NCI-H345 (cell line): ENCODE results near the gene IQCK.
"Not testable (repeated sequence)": the region's sequence is repeated elsewhere in the genome, so short reads cannot be mapped to it uniquely, and the experiment has no call there.

ENCODE experiments used
- DNase-seq: peaks from one replicate; lab custom pipeline; 2025; lab: John Stamatoyannopoulos, UW

Gene IQCK, protein sequence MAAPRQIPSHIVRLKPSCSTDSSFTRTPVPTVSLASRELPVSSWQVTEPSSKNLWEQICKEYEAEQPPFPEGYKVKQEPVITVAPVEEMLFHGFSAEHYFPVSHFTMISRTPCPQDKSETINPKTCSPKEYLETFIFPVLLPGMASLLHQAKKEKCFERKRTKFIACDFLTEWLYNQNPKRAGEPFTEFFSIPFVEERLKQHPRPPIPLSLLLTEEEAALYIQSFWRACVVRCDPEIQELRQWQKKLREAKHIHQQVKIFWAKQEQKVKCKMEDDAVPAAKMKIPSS

GRCh38 chr16:19717741-19718623, at the start of gene IQCK, which contains the start of gene KNOP1:
IQCK (plus strand) TSS chr16:19718271; CDS start chr16:19718307, 36 bp downstream.
KNOP1 (minus strand) TSS chr16:19718227; CDS start chr16:19715035, 3,192 bp downstream.
- DNase-seq = peak; percentile 89

- DNase-seq = no peak
These were observed 45.7 kb upstream of the IQCK start for GRCh38 chr16:19672378-19672777.

DNA sequence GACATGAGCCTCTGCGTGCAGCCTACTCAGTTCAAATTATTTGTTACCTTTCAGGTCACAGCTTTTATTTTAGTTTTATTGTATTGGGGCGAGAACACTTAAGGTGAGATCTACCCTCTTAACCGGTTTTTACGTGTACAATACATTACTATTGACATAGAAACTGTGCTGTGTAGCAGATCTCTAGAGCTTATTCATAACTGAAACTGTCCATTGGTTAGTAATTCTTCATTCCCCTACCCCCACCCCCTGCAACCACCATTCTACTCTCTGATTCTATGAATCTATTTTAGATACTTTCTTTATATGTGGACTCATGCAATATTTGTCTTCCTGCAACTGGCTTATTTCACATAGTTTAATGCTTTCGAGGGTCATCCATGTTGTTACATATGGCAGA, 43.6 kb upstream of the IQCK start:
- DNase-seq = no peak

DNA sequence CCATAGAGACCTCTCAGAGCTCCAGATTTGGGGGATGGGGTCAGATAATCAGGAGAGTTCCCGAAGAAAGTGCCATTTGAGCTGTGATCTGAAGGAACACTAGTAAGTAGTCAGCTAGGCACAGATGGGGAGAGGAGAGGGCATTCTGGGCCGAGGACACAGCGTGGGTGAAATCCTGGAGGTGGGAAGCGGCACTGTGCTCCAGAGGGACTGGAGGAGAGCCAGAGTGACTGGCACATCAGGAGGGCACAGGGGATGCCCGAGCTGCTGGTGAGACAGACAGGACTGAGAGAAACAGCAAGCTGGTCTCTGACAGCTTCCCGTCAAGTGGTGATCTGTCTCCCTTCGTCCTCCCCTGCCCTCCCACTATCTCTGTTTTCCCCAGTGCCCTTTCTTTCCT, 40.7 kb upstream of the IQCK start:
- DNase-seq = no peak

- no peak for DNase-seq
These were observed 39.3 kb upstream of the IQCK start for GRCh38 chr16:19678804-19679203.

GRCh38 chr16:19679281-19679680, 38.8 kb upstream of the IQCK start:
- not testable (repeated sequence) for DNase-seq

GRCh38 chr16:19680881-19681340, 37.2 kb upstream of the IQCK start:
- no peak for DNase-seq

- DNase-seq = no peak
These were observed 36.4 kb upstream of the IQCK start for GRCh38 chr16:19681637-19682036.

DNA sequence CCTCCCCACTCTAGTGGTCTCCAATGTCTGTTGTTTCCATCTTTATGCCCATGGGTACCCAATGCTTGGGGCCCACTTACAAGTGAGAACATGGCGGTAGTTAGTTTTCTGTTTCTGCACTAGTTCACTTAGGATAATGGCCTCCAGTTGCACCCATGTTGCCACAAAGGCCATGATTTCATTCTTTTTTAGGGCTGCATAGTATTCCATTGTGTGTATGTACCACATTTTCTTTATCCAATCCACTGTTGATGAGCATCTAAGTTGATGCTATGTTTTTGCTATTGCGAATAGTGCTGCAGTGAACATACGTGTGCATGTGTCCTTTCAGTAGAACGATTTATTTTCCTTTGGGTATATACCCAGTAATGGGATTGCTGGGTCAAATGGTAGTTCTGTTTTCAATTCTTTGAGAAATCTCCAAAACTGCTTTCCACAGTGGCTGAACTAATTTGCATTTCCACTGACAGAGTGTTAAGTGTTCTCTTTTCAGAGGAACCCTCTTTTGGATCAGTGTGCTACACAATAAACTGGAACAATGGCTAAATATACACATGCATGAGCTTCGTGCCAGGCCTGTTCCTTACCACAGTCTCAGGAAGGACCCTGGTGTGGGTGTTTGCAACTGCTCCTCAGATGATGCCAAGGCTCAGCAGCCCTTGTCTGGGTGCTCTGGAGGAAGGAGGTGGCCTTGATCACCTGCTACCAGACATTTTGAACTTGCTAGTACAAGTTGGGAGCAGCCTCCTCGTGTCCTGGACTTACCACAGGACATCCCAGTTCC, 34.4 kb upstream of the IQCK start:
- DNase-seq = no peak

- no peak for DNase-seq
These were observed 32.9 kb upstream of the IQCK start for GRCh38 chr16:19685176-19685575.

DNA sequence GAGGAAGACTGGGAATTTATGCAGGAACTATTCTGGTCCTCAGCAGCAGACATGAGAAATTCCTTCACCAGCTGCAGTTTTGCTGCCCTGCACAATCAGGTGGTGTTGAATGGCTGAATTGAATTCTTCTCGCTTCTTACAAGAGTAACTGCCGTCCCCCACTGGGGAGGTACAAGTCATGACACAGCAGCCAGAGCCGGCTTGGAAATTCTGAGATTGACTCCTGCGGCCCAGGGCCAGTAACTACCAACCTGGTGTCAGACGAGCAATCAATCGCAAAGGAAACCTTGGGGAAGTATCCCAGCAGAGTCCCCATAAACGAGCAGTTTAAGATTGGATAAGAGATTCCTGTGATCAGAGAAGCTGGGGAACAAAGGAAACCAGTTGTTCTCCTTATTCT, 30.8 kb upstream of the IQCK start:
- no peak for DNase-seq

DNA sequence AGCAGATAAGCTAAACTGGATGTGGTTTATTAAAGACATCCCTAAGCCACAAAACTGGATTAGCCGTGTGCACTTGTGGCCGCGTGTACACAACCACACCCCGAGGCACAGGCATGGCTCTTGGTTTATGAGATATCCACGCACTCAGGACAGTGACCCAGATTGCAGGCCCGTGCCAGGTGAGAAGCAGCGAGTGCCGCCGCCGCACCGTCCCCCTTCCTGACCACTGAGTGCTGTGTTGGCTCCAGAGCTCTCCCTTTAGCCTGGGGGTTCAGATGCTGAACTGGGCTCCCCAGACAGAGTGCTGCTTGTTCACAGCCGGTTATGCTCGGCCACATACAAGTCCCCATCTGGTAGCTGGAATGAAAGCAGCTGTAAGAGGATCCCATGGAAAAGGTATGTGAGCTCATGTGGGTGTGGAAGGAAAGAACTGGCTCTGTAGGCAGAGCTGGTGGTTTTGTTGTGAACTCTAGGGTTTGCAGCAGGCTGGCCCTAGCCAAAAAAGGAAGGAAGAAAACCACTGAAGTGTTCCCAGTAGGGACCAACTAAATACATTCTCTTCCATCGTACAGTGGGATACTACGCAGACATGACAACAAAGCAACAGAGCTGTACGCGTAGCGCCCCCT, 29.6 kb upstream of the IQCK start:
- DNase-seq = no peak

- DNase-seq = no peak
These were observed 28.7 kb upstream of the IQCK start for GRCh38 chr16:19689342-19689741.

DNA sequence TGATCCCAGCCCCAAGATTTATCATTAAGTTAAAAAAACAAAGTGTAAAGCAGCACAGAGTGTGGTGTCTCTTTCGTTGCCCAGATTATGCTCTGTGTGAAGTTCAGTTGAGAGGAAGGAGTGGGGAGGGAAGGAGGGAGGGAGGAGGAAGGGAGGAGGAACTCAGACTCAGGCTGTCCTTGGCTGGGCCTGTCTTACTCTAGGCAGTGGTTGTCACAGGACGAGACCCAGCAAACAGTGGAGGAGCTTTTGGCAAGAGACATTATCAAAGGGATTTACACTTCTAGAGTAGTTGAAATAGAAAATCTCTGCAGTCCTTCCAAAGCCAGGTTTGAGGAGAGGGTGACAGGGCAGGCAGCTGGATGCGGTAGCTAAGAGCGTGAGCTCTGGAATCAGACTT, 27.9 kb upstream of the IQCK start:
- DNase-seq = no peak

DNA sequence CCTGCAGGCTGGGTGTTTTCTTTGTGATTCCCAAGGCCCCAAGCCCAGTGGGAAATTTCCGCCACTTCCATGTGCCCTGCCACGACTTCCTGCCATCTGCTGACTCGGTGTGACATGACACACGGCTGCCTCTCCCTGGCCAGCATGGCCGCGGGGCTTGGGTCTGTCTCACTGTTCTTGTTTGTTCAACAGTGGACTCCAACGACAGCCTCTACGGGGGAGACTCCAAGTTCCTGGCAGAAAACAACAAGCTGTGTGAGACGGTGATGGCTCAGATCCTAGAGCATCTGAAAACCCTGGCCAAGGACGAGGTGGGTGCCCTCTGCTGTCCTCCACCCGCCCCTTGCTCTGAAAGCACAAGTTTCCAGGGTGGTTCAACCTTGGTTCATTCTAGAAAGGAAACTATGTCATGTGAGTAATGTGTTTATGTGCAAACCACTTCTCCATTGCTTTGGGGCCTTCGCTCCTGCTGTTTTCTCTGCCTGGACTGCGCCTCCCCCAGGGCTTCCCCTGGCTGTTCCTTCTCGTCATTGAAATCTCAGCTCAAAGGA, 26.8 kb upstream of the IQCK start:
- no peak for DNase-seq

GRCh38 chr16:19694989-19695388, 23.1 kb upstream of the IQCK start:
- no peak for DNase-seq

DNA sequence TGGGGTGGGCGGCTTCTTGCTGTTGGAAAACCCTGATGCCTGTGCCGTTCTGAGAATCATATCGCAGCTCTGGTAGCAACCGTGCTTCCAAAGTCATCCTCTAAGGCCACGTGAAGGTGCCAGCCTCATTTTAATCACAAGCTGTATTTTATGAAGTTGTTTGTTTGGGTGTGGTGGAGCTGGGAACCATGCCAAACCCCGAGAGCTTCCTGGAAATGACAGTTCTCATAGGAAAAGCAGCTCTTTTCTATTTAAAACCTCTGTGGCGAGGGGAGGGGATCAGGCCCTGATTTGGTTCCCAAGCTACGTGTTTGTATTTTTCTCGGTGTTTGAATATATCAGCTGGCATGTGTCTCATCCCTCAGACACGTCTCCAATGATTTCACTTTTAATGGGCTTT, 21.7 kb upstream of the IQCK start:
- peak; percentile 92 for DNase-seq

- DNase-seq = peak; percentile 90
These were observed 21.1 kb upstream of the IQCK start for GRCh38 chr16:19696961-19697360.

DNA sequence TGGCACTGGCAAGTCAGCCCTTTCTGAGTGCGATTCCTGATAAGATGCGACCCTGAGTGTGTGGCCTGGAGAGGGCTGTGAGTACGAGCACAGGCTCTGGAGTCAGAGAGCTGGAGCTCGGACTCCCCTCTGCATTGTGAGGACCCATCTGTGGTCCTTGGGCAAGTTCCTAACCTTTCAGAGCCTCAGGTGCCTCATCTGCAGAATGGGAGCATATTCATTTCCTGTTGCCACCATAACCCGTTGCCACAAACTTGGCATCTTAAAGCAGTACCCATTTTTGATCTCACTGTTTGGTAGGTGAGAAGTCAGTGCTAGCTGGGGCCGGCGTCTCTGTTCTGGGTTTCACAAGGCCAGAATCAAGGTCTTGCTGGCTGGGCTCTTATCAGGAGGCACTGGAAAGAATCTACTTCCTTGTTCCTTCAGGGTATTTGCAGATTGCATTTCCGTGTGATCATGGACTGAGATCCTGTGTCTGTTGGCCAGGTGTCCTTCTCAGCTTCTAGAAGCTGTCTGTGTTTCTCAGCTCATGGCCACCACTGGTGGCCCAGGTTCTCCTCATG, 20.2 kb upstream of the IQCK start:
- DNase-seq = no peak

GRCh38 chr16:19698480-19699465, 19.3 kb upstream of the IQCK start:
- no peak for DNase-seq
